B cell (primary cell): ENCODE measurements around the gene ACOXL. TPM values are rescaled to one million over a fixed set of nuclear protein-coding genes. Genes with fewer than 3 reads are reported as not detected.

Experiments used
- ATAC-seq: fragments of 200-7000 bp; cut with Tn5 transposase; one replicate; pipeline ENCODE4 v1.10.0; 2021; ENCODE audit warnings: low read depth, mild to moderate bottlenecking, moderate number of reproducible peaks, moderate library complexity
- CTCF ChIA-PET: fragments of 350-600 bp; sonication (Branson Sonifier 250); formaldehyde crosslinking; loops from one replicate; lab custom pipeline; 2021; ENCODE audit warnings: antibody characterized with exemption, inconsistent platforms; lab: Charles Lee
- POLR2A ChIA-PET: fragments of 350-600 bp; sonication (Branson Sonifier 250); formaldehyde crosslinking; loops from one replicate; lab custom pipeline; 2021; ENCODE audit warnings: antibody characterized with exemption; lab: Charles Lee
- DNase-seq: peaks from one replicate; pipeline ENCODE4 v3.0.0; 2013
- H2AFZ ChIP-seq: 2 replicates; pipeline ENCODE4 v1.6.1; 2012; ENCODE audit warnings: mild to moderate bottlenecking, low read depth, low read length; ENCODE audit not compliant: insufficient read depth, poor library complexity, severe bottlenecking
- H3K27ac ChIP-seq, 2 donors: 1 replicate in 1 of 2; 2 replicates in 1 of 2; pipeline ENCODE4 v1.5.1; 2012 to 2013; ENCODE audit warnings: low read length in 2 of 2, mild to moderate bottlenecking in 2 of 2, moderate library complexity in 1 of 2
- H3K27me3 ChIP-seq, 4 experiments: fragments of 200-600 bp in 1 of 4; sonication (generic) in 1 of 4; replicated peaks in 1 of 4; 1 replicate in 2 of 4; 2 replicates in 2 of 4; pipeline versions ENCODE4 v1.6.1 to v1.7.0; 2013 to 2016; ENCODE audit warnings: low read length in 3 of 4, mild to moderate bottlenecking in 2 of 4, mixed read lengths in 1 of 4, moderate library complexity in 1 of 4; ENCODE audit not compliant: insufficient read depth in 4 of 4, control insufficient read depth in 3 of 4; ENCODE audit errors: control extremely low read depth in 1 of 4
- H3K36me3 ChIP-seq, 2 experiments: replicated peaks in 1 of 2; 1 replicate in 1 of 2; 2 replicates in 1 of 2; pipeline versions ENCODE4 v1.6.1 to v1.7.1; 2013; ENCODE audit warnings: low read length in 1 of 2; ENCODE audit not compliant: insufficient read depth in 2 of 2, control insufficient read depth in 1 of 2; ENCODE audit errors: control extremely low read depth in 1 of 2, extremely low read depth in 1 of 2
- H3K4me1 ChIP-seq, 2 donors: fragments of 200-600 bp in 1 of 2; sonication (generic) in 1 of 2; 1 replicate in 1 of 2; 2 replicates in 1 of 2; pipeline versions ENCODE4 v1.5.1 to v1.6.1; 2013 to 2017; ENCODE audit warnings: low read length in 2 of 2; ENCODE audit not compliant: control insufficient read depth in 2 of 2, insufficient read depth in 2 of 2
- H3K4me2 ChIP-seq: replicated peaks from 2 replicates; pipeline ENCODE3; 2012; ENCODE audit warnings: mild to moderate bottlenecking, low read depth, low read length; ENCODE audit not compliant: poor library complexity, severe bottlenecking
- H3K4me3 ChIP-seq, 5 experiments: fragments of 200-600 bp in 1 of 5; sonication (generic) in 1 of 5; 1 replicate in 3 of 5; 2 replicates in 2 of 5; pipeline versions ENCODE4 v1.5.1 to v1.7.0; 2011 to 2016; ENCODE audit warnings: low read length in 4 of 5, mild to moderate bottlenecking in 4 of 5, low read depth in 2 of 5, control low read depth in 1 of 5, moderate library complexity in 1 of 5; ENCODE audit not compliant: insufficient read depth in 1 of 5; ENCODE audit errors: control extremely low read depth in 1 of 5, extremely low read depth in 1 of 5
- H3K79me2 ChIP-seq: fragments of 200-600 bp; sonication (generic); one replicate; pipeline ENCODE4 v1.6.0; 2016; ENCODE audit warnings: low read length; ENCODE audit not compliant: control insufficient read depth, insufficient read depth
- H3K9ac ChIP-seq: fragments of 200-600 bp; sonication (generic); 2 replicates; pipeline ENCODE4 v1.6.1; 2017; ENCODE audit warnings: mild to moderate bottlenecking, low read length, moderate library complexity
- H3K9me3 ChIP-seq, 3 donors: one replicate each; pipeline versions ENCODE4 v1.6.1 to v1.7.1; 2013; ENCODE audit warnings: low read length in 2 of 3; ENCODE audit not compliant: control insufficient read depth in 2 of 3, insufficient read depth in 1 of 3; ENCODE audit errors: control extremely low read depth in 1 of 3
- H4K20me1 ChIP-seq: 2 replicates; pipeline ENCODE4 v1.6.0; 2012; ENCODE audit warnings: mild to moderate bottlenecking, low read length; ENCODE audit not compliant: insufficient read depth, control insufficient read depth, poor library complexity, severe bottlenecking
- H3K27ac Mint-ChIP-seq: one replicate; pipeline ENCODE4 v1.8.0; 2021; ENCODE audit warnings: mixed read lengths
- H3K27me3 Mint-ChIP-seq: one replicate; pipeline ENCODE4 v1.8.0; 2021; ENCODE audit warnings: mixed read lengths
- H3K4me1 Mint-ChIP-seq: one replicate; pipeline ENCODE4 v1.8.0; 2021; ENCODE audit warnings: mixed read lengths
- H3K4me3 Mint-ChIP-seq: one replicate; pipeline ENCODE4 v1.8.0; 2021; ENCODE audit warnings: mixed read lengths
- H3K9me3 Mint-ChIP-seq: one replicate; pipeline ENCODE4 v1.8.0; 2022; ENCODE audit warnings: mixed read lengths; ENCODE audit not compliant: insufficient read depth
- EZH2 ChIP-seq: IDR thresholded peaks from 2 replicates; pipeline ENCODE4 v1.6.1; 2012; ENCODE audit warnings: borderline replicate concordance, low read depth, mild to moderate bottlenecking, moderate library complexity, low read length; ENCODE audit not compliant: insufficient read depth, poor library complexity, severe bottlenecking
- WGBS: methylation state at CpG from one replicate; pipeline ENCODE4 v1.1.5; 2013; ENCODE audit warnings: missing lambda C conversion rate; ENCODE audit not compliant: insufficient coverage; 5-methylcytosine and 5-hydroxymethylcytosine counted together
- intact Hi-C: fragments of 100-400 bp; cut with micrococcal nuclease; formaldehyde crosslinking; loops from one replicate; pipeline ENCODE4 v1.10.0; 2022
- polyA plus RNA-seq: library from polyadenylated mRNA; depleted of rRNA; stranded (reverse); fragments of >200 nt; gene quantifications from 2 replicates; pipeline ENCODE4 v1.2.3, GENCODE V29; 2012
- total RNA-seq, 2 donors: library from RNA; stranded (reverse); fragments of 120-200 nt in 1 of 2; gene quantifications; 1 replicate in 1 of 2; 2 replicates in 1 of 2; pipeline versions ENCODE4 v1.2.3 to v1.2.4, GENCODE V29; 2013 to 2022
- TF ChIP-seq, protein P1 (sequence below): fragments of 200-600 bp; IDR thresholded peaks from one replicate; pipeline ENCODE4 v1.8.0; 2022; ENCODE audit warnings: antibody characterized with exemption, mild to moderate bottlenecking

The ACOXL gene
- total and polyA plus RNA-seq, 2 donors (not counting 1 experiment from before 2014, with no cell fraction given): 0.06 TPM; not detected in 1

DNA sequence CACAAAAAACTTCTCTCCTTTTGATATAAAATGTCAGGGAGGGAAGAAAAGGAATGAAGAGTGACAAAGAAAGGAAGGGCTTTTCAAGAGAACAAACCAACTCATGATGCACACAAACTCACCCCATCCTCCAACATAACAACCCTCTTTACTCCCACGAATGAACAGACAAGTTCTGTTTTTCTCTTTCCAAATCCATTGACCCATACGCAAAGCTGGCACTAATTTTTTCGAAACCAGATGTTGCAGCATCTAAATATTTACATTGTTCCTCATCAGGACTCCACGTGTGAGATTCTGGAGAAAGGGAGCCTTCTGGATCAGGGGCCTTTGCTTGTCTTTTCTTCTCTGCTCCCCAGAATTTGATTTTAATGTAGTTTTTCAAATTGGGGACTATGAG is 245.0 kb downstream of the ACOXL start:
- Histone ChIP-seq H3K4me3 (no peak overlapping the region), H4K20me1 (no peaks in the 10 kb centered on the region), H2AFZ (no peak overlapping the region), H3K9ac (no peak overlapping the region), H3K27me3 (no peaks in the 10 kb centered on the region), H3K9me3 (peaks cover 0 to 4% (median 0%) of the 10 kb centered on the region in 3 donors), H3K27ac (no peak overlapping the region), H3K79me2 (no peaks in the 10 kb centered on the region), H3K4me1 (no peaks in the 10 kb centered on the region), H3K36me3 (no peaks in the 10 kb centered on the region), H3K4me2 (no peak overlapping the region)
- no peak overlapping the region for H3K4me3 Mint-ChIP-seq
- peaks cover 8% of the 10 kb centered on the region for H3K27me3 Mint-ChIP-seq
- ATAC-seq (no peak), DNase-seq (no peak)
- ChIA-PET CTCF (no interaction called here), POLR2A (no interaction called here)
- intact Hi-C loops: no loop called here
- no peak overlapping the region for H3K27ac Mint-ChIP-seq
- no peak for TF ChIP-seq EZH2
- TF ChIP-seq, protein P1, sequence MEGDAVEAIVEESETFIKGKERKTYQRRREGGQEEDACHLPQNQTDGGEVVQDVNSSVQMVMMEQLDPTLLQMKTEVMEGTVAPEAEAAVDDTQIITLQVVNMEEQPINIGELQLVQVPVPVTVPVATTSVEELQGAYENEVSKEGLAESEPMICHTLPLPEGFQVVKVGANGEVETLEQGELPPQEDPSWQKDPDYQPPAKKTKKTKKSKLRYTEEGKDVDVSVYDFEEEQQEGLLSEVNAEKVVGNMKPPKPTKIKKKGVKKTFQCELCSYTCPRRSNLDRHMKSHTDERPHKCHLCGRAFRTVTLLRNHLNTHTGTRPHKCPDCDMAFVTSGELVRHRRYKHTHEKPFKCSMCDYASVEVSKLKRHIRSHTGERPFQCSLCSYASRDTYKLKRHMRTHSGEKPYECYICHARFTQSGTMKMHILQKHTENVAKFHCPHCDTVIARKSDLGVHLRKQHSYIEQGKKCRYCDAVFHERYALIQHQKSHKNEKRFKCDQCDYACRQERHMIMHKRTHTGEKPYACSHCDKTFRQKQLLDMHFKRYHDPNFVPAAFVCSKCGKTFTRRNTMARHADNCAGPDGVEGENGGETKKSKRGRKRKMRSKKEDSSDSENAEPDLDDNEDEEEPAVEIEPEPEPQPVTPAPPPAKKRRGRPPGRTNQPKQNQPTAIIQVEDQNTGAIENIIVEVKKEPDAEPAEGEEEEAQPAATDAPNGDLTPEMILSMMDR: no peak
- WGBS: 86% methylated on average over 1 of the region's 4 CpGs
- peaks cover 2% of the 10 kb centered on the region for H3K9me3 Mint-ChIP-seq
- H3K4me1 Mint-ChIP-seq: no peaks in the 10 kb centered on the region

DNA sequence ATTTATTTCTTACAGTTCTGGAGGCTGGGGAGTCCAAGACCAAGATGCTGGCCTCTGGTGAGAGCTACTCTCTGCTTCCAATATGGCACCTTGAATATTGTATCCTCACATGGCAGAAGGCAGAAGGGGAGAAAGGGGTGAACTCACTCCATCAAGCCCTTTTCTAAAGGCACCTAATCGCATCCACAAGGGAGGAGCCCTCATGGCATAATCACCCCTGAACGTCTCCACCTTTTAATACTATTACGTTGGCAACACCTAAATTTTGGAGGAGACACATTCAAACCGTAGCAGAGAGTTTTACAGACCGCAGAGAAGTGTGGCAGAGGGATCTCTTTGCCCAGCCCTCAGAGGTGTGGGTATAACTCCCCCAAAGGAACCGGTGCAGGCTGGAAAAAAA is 245.8 kb downstream of the ACOXL start:
- ChIA-PET POLR2A (no interaction called here), CTCF (no interaction called here)
- Mint-ChIP-seq H3K4me1 (no peaks in the 10 kb centered on the region), H3K4me3 (no peak overlapping the region), H3K27me3 (peaks cover 8% of the 10 kb centered on the region), H3K27ac (no peak overlapping the region), H3K9me3 (no peaks in the 10 kb centered on the region)
- intact Hi-C loops: no loop called here
- H3K36me3 ChIP-seq: no peaks in the 10 kb centered on the region
- no peak overlapping the region for H3K4me3 ChIP-seq
- no peaks in the 10 kb centered on the region for H3K27me3 ChIP-seq
- DNase-seq (no peak), ATAC-seq (no peak)
- 98% methylated on average over 4 of the region's 6 CpGs for WGBS
- H2AFZ ChIP-seq: no peak overlapping the region
- H3K4me1 ChIP-seq: no peaks in the 10 kb centered on the region
- no peaks in the 10 kb centered on the region for H4K20me1 ChIP-seq
- H3K4me2 ChIP-seq: no peak overlapping the region
- no peaks in the 10 kb centered on the region for H3K79me2 ChIP-seq
- no peak overlapping the region for H3K9ac ChIP-seq
- H3K27ac ChIP-seq: no peak overlapping the region
- H3K9me3 ChIP-seq: peaks cover 0 to 4% (median 0%) of the 10 kb centered on the region in 3 donors
- TF ChIP-seq EZH2: no peak
- TF ChIP-seq, protein P1: no peak
